Activated CD8-positive, alpha-beta memory T cell treated with anti-CD3 and anti-CD28 coated beads, Interleukin-2, amount 50 U/mL, for 24 hours (primary cell): Measurements from ENCODE around the gene CHCT1.
"Not testable (repeated sequence)": the region's sequence is repeated elsewhere in the genome, so short reads cannot be mapped to it uniquely, and the experiment has no call there.

ENCODE experiments used
- DNase-seq: peaks from one replicate; pipeline ENCODE4 v3.0.0-alpha.2; 2020; ENCODE audit errors: extremely low read depth

Gene CHCT1

GRCh38 chr17:60422162-60422665 lies at the start of gene CHCT1:
CHCT1 (plus strand) TSS chr17:60422489; CDS start chr17:60422593, 104 bp downstream.
- no peak for DNase-seq

GRCh38 chr17:60372790-60373483 lies 49.4 kb upstream of the CHCT1 start:
- DNase-seq, result no peak

- not testable (repeated sequence) for DNase-seq
Observed at GRCh38 chr17:60378187-60378586, 44.1 kb upstream of the CHCT1 start.

DNA sequence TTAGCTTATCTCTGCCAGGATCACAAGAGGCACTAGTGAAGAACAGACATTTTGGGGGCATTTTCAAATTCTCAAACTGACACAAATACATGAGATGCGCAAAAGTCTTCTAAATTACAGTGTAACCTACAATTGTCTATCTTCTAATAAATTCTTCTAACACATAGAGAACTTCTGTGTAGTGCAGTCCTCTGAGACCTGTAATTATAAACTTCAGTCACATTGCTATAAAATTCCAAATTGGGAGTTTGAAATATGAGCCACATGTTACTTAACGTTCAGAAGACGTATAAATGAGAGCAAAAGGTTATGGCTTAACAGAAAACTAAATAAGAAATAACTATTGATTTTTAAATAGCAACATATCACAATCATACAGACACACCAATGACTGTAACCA lies 42.8 kb upstream of the CHCT1 start:
- DNase-seq, result not testable (repeated sequence)

- no peak for DNase-seq
Observed at GRCh38 chr17:60381958-60382357, 40.3 kb upstream of the CHCT1 start.

DNA sequence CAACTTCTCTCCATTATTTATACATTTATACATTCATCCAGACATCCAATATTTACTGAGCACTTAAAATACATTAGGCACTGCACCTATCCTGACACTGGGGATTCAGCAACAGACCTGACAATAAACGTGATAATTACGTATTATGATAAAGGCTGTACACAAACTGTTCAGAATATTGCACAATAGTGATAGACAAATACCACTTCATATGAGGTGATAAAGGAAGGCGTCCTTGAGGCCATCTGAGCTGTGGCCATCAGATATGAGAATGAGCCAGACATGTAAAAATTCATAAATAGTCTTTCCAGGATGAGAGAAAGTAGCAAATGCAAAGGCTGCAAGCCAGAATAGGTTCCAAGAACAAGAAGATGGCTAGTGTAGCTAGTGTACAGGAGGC lies 38.9 kb upstream of the CHCT1 start:
- no peak for DNase-seq

- not testable (repeated sequence) for DNase-seq
Observed at GRCh38 chr17:60384921-60385320, 37.4 kb upstream of the CHCT1 start.

DNA sequence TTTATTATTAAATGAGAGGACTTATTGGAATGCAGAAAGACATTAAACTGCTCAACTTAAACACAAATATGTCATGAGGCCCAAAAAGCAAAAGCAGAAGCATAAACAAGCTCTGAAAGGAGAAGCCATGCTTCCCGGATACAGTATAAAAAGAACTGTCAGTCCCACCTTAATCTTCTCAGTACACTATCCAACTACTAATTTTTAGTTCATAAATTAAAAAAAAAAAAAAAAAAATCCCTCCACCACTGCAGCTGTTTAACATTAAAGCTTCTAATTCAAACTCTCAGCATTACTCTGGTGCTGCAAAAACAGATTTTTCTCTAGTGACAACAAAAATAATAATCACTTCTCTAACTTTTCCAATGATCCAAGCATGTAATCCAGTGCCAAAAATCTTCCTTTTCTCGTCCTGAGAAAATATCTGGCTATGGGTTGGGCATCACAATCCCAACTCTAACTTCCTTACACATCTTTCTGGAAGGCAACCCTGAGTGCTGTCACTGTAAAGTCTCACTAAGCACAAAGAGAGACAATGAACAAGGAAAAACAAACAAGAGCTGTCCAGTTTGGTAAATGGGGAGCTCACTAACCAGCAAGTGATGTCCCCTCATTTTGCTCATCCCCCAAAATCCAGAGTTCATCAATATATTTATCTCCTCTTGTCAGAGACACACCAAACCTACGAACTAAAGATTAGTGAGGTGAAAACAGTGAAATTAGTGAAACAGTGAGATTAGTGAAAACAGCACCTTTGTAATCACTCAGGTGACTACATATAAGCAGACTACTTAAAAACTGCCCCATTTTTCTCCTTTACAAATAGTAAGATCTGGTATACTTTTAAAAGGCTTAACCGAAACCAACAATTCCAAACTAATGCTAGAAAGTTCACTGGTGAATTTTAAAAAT lies 35.9 kb upstream of the CHCT1 start:
- DNase-seq, result no peak

DNA sequence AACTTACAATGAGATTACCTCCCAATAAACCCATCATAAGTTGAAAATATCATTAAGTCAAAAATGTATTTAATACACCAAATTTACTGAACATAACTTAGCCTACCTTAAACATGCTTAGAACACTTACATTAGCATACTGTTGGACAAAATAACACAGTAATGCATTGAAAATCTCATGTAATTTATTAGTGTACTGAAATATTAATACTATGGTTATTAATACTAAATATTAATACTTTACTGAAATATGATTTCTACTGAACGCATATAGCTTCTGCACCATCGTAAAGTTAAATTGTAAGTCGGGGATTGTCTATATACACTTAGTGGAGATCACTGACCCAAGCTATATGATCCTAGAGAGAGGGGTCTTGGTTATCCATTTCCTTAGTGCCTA lies 34.6 kb upstream of the CHCT1 start:
- no peak for DNase-seq

GRCh38 chr17:60388742-60389141 lies 33.5 kb upstream of the CHCT1 start:
- no peak for DNase-seq

- DNase-seq, result no peak
Observed at GRCh38 chr17:60390186-60390585, 32.1 kb upstream of the CHCT1 start.

- no peak for DNase-seq
Observed at GRCh38 chr17:60390925-60391470, 31.3 kb upstream of the CHCT1 start.

DNA sequence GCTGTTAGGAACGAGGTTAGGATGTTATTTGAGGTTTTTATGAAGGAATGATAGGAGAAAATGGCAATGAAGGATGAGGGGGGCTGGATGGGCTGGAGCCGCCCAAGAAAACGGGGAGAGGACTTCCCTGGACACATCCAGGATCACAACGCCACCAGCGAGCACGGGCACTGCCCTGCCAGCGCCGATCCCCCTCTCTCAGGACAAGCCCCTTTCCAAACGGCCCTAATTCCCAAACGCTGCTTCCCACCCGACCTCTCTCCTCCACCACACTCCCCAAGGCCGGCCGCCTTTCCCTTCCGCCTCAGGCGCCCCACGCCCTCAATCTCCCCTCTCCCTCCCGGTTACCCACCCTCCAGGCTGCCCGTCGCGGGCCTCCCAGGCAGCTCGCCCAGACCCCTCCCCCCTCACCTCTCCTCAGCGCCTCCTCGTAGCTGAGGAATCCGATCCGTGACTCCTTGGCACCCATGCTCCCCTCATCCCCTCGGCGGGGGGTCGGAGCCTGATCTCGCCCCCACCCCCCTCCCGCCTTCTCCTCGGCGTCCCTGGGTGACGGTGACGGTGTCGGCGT lies 30.7 kb upstream of the CHCT1 start:
- no peak for DNase-seq

- DNase-seq, result peak; percentile 97
Observed at GRCh38 chr17:60392042-60392844, 30.0 kb upstream of the CHCT1 start, which contains the start of gene USP32. USP32 (minus strand) TSS chr17:60392133; CDS start chr17:60391939, 194 bp downstream.

- no peak for DNase-seq
Observed at GRCh38 chr17:60392845-60393702, 29.2 kb upstream of the CHCT1 start.

DNA sequence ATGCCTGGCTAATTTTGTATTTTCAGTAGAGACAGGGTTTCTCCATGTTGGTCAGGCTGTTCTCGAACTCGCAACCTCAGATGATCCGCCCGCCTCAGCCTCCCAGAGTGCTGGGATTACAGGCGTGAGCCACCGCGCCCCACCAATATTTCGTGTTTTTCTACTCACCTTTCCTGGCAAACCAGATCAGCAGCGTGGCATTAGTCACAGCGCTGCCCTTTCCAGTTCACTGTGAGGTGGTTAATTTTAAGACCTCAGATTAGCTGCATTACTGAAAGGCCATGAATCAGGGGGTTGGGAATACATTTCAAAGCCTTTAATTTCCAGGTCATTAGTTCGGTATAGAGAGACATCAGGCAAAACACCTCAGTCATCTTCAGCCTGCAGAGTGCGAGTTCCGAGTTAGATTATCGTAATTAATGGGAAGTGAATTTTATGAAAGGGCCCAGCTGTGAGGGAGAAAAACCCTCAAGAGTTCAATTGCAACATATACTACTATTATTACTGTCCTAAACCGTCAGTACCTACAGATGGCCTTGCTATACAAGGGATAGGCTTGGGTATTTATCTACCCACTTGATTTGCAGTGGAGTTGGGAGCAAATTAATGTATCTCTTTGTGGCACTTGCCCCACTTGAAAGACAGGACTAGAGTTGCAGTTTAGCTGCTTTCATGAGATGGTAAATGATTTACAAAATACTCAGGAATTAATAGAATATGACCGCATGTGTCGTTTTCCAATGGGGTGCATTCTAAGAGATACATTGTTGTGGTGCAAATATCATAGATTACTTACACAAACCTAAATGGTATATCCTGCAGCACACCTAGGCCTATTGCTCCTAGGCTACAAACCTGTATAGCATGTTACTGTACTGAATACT lies 28.2 kb upstream of the CHCT1 start:
- DNase-seq, result no peak

- no peak for DNase-seq
Observed at GRCh38 chr17:60395508-60396065, 26.7 kb upstream of the CHCT1 start.

DNA sequence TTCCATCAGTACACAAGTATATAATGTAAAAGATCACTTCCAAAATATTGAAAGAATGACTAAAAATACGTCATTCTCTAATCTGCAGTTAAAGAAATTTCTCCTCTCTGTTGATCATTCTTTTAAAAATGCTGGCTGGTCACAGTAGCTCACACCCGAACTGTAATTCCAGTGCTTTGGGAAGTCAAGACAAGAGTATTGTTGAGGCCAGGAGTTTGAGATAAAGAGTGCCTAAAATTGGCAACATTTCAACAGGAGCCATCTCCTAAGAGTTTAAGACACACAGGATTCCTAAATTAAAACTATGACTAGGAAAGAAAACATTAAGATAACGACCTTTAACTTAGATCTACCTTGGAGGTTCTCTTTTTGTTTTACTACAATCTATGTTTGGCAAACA lies 25.9 kb upstream of the CHCT1 start:
- no peak for DNase-seq
